ENCODE measurements around the gene FREM1. TPM values are rescaled to one million over a fixed set of nuclear protein-coding genes. Genes with fewer than 3 reads are reported as not detected.

The FREM1 gene
- total RNA-seq, 4 donors from 2014 or later, result 3.3 to 7.1 (median 5.2) TPM

- TF ChIP-seq EP300 (IDR thresholded peaks at IDR 0.05), result no peak
- TF ChIP-seq CTCF (IDR thresholded peaks at IDR 0.05), result no peak
- TF ChIP-seq POLR2A (IDR thresholded peaks at IDR 0.05), result no peak
- no peak for DNase-seq (ENCODE audit: low spot score in 2 of 2)
- whole genome bisulfite sequencing, 2 donors, result 96 to 97% methylated on average over 4 of the region's 4 CpGs
Observed at GRCh38 chr9:14780693-14781092, 129.5 kb downstream of the FREM1 start.

GRCh38 chr9:14780251-14780650 is 130.0 kb downstream of the FREM1 start:
- no peaks in the 10 kb centered on the region for H3K36me3 ChIP-seq
- no peaks in the 10 kb centered on the region for H3K9me3 ChIP-seq
- TF ChIP-seq EP300 (IDR thresholded peaks at IDR 0.05), result no peak
- TF ChIP-seq POLR2A (IDR thresholded peaks at IDR 0.05), result no peak
- no peak for TF ChIP-seq CTCF (IDR thresholded peaks at IDR 0.05)
- H3K27me3 ChIP-seq, result no peaks in the 10 kb centered on the region
- WGBS, 2 donors, result 79 to 86% methylated on average over 5 of the region's 5 CpGs
- H3K4me1 ChIP-seq, result no peaks in the 10 kb centered on the region
- no peak for DNase-seq (ENCODE audit: low spot score in 2 of 2)
- no peak overlapping the region for H3K27ac ChIP-seq
- H3K4me3 ChIP-seq, result no peak overlapping the region

More at GRCh38 chr9:14780693-14781092, 129.5 kb downstream of the FREM1 start:
- no peaks in the 10 kb centered on the region for H3K27me3 ChIP-seq
- no peak overlapping the region for H3K27ac ChIP-seq
- no peak overlapping the region for H3K4me3 ChIP-seq
- H3K36me3 ChIP-seq, result no peaks in the 10 kb centered on the region
- no peaks in the 10 kb centered on the region for H3K9me3 ChIP-seq
- H3K4me1 ChIP-seq, result no peaks in the 10 kb centered on the region

GRCh38 chr9:14779566-14780022 is 130.6 kb downstream of the FREM1 start:
- Histone ChIP-seq H3K4me1 (no peaks in the 10 kb centered on the region), H3K4me3 (no peak overlapping the region), H3K27ac (no peak overlapping the region), H3K36me3 (no peaks in the 10 kb centered on the region), H3K9me3 (no peaks in the 10 kb centered on the region), H3K27me3 (no peaks in the 10 kb centered on the region)
- WGBS, 2 donors, result 81 to 87% methylated on average over 11 of the region's 11 CpGs
- TF ChIP-seq EP300 (IDR thresholded peaks at IDR 0.05) (no peak), POLR2A (IDR thresholded peaks at IDR 0.05) (no peak), CTCF (IDR thresholded peaks at IDR 0.05) (no peak)
- no peak for DNase-seq (ENCODE audit: low spot score in 2 of 2)

GRCh38 chr9:14778565-14778964 is 131.7 kb downstream of the FREM1 start:
- 89 to 94% methylated on average over 6 of the region's 6 CpGs for WGBS, 2 donors
- Histone ChIP-seq H3K9me3 (no peaks in the 10 kb centered on the region), H3K27ac (no peak overlapping the region), H3K27me3 (no peaks in the 10 kb centered on the region), H3K4me1 (no peaks in the 10 kb centered on the region), H3K36me3 (no peaks in the 10 kb centered on the region), H3K4me3 (no peak overlapping the region)
- TF ChIP-seq EP300 (IDR thresholded peaks at IDR 0.05) (no peak), POLR2A (IDR thresholded peaks at IDR 0.05) (no peak), CTCF (IDR thresholded peaks at IDR 0.05) (no peak)
- no peak for DNase-seq (ENCODE audit: low spot score in 2 of 2)

GRCh38 chr9:14775917-14776316 is 134.3 kb downstream of the FREM1 start:
- Histone ChIP-seq H3K36me3 (no peaks in the 10 kb centered on the region), H3K27ac (no peak overlapping the region), H3K4me3 (no peak overlapping the region), H3K9me3 (no peaks in the 10 kb centered on the region), H3K4me1 (no peaks in the 10 kb centered on the region), H3K27me3 (no peaks in the 10 kb centered on the region)
- DNase-seq (ENCODE audit: low spot score in 2 of 2), result no peak
- TF ChIP-seq EP300 (IDR thresholded peaks at IDR 0.05) (no peak), CTCF (IDR thresholded peaks at IDR 0.05) (no peak), POLR2A (IDR thresholded peaks at IDR 0.05) (no peak)
- 83 to 85% methylated on average over 7 of the region's 7 CpGs for WGBS, 2 donors

Data from tibial nerve (tissue), 4 donors.